ENCODE results near the gene KLHL30.

GRCh38 chr2:238114851-238115660 is 23.4 kb upstream of the KLHL30 start:
- TF ChIP-seq CTCF (conservative IDR thresholded peaks at IDR 0.05): no peak
- TF ChIP-seq ZFX (IDR thresholded peaks at IDR 0.05): no peak

All from C4-2B (cell line).